ENCODE results near the gene JMJD4.

JMJD4 gene

GRCh38 chr1:227748496-227749182 is 13.5 kb upstream of the JMJD4 start:
- DNase-seq = no peak

- DNase-seq = no peak
Observed at GRCh38 chr1:227747948-227748495, 12.9 kb upstream of the JMJD4 start.

- DNase-seq = no peak
Observed at GRCh38 chr1:227747382-227747781, 12.3 kb upstream of the JMJD4 start.

- DNase-seq = no peak
Observed at GRCh38 chr1:227746676-227747075, 11.6 kb upstream of the JMJD4 start.

GRCh38 chr1:227745568-227746265 is 10.6 kb upstream of the JMJD4 start:
- no peak for DNase-seq

GRCh38 chr1:227744668-227745067 is 9.6 kb upstream of the JMJD4 start:
- DNase-seq = no peak

GRCh38 chr1:227742738-227743715 is 7.9 kb upstream of the JMJD4 start:
- no peak for DNase-seq

GRCh38 chr1:227741166-227741870 is 6.2 kb upstream of the JMJD4 start:
- no peak for DNase-seq

GRCh38 chr1:227740401-227740960 is 5.4 kb upstream of the JMJD4 start:
- DNase-seq = no peak

GRCh38 chr1:227739636-227740035 is 4.5 kb upstream of the JMJD4 start:
- DNase-seq = no peak

- DNase-seq = no peak
Observed at GRCh38 chr1:227738820-227739219, 3.7 kb upstream of the JMJD4 start.

- no peak for DNase-seq
Observed at GRCh38 chr1:227736814-227737432, 1.8 kb upstream of the JMJD4 start.

GRCh38 chr1:227735539-227736285 is 610 bp upstream of the JMJD4 start:
- no peak for DNase-seq

- DNase-seq = no peak
Observed at GRCh38 chr1:227734546-227734855, 601 bp downstream of the JMJD4 start.

GRCh38 chr1:227733751-227734545 is 1.2 kb downstream of the JMJD4 start:
- DNase-seq = no peak

GRCh38 chr1:227733309-227733705 is 1.8 kb downstream of the JMJD4 start:
- DNase-seq = no peak

GRCh38 chr1:227732586-227733308 is 2.4 kb downstream of the JMJD4 start:
- no peak for DNase-seq

- DNase-seq = no peak
Observed at GRCh38 chr1:227731696-227732585, 3.2 kb downstream of the JMJD4 start.

Data from NCI-H1417 treated with DMSO at 0.1 percent for 48 hours (cell line).